Fibroblast of gingiva (primary cell): ENCODE data around the gene HEXB.

Experiments used
- DNase-seq: peaks from one replicate; pipeline ENCODE4 v3.0.0-alpha.2; 2011; ENCODE audit warnings: low read depth

Gene HEXB

GRCh38 chr5:74684900-74685851 is at the start of gene HEXB:
Gene HEXB (plus strand): TSS chr5:74685233. CDS start chr5:74685261, 28 bp downstream.
- peak; percentile 77 for DNase-seq

DNA sequence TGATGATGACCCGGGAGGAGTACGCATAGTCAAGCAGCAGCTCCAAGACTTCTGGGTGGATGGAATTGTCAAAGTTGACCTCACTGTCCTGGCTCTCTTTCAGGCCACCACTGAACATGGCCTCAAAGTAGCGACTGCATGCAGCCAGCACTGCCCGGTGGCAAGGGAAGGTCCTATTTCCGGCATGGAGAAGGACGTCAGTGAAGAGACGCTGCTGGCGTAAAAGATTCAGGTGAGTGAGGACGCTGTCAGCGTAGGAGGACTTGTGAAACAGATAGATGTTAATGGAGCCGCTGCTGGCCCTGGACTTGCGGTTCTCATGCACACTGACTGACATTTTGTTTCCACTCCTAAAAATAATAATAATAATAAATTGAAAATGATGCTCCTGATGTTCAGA is 48.9 kb upstream of the HEXB start:
- no peak for DNase-seq

DNA sequence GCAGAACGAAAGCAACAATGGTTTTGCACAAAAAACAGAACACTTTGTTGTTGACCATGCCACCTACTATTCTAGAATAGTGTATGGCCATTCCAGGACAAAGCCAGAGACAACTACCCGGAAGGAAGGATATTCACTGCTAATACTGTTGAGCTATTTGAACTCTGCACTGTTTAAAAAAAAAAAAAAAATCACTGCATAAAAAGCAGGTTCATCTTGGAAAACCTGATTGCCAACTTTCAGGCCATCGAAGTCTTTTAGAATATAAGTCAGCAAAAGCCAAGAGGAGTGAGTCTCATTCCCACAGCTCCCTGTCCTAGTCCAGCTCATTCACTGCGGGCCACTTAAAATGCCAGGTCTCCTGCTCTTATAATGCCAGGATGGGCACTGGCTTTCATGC is 48.5 kb upstream of the HEXB start:
- DNase-seq, result no peak

DNA sequence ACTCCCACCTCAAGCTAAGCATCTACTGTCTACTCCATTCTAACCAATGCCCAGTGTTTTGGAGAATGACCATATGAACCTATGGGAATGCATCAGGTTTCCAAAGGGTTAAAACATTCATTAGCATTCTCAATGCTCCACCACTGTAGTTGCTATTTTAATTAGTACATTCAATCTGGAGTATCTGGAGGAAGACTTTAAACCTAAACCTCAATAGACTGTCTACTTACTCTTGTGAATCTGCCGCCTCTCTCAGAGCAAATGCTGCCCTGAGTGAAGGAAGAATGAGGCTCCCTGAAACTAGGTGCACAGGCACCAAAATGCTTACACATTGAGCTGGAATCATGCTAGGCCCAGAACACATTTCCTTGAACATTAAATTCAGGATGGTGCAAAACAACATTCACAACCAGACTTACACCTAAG is 46.5 kb upstream of the HEXB start:
- DNase-seq, result no peak

DNA sequence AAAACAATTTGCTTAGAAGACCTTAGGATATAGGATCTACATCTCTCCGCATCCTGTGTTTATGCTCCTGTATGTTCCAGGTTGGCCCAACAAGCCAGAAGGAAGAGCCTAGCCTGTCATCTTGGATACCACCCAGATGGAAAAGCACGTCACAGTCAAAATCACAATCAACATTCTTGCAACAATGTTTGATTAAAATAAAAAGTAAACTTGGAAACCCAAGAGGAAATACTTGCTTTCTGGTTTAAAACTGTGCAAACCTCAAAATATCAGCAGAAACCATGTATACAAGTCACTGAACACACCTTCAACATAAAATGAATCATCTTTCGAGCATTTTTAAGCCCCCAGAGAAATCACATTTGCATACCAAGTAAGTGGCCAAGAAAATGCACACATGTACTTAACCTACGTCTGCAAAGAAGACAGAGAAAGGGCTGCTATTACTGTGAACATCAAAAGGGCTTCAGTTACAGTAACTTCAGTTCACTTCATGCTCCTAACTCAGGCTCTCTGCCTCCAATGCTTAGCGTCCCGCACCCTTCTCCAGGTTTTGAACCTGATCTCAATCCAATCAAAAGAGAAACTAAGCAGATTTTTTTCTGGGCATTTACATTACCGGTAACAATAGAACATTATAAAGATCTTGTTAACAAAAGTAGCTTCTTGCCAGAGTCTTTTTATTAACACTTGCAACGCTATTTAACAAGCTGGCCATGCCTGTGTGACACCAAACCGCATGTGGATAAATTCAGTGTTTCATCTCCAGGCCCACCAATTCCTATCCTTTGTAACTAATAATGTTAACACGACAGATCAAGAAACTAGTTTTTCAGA is 45.8 kb upstream of the HEXB start:
- DNase-seq, result peak; percentile 14

GRCh38 chr5:74639807-74640449 is 45.1 kb upstream of the HEXB start:
- DNase-seq, result peak; percentile 58

DNA sequence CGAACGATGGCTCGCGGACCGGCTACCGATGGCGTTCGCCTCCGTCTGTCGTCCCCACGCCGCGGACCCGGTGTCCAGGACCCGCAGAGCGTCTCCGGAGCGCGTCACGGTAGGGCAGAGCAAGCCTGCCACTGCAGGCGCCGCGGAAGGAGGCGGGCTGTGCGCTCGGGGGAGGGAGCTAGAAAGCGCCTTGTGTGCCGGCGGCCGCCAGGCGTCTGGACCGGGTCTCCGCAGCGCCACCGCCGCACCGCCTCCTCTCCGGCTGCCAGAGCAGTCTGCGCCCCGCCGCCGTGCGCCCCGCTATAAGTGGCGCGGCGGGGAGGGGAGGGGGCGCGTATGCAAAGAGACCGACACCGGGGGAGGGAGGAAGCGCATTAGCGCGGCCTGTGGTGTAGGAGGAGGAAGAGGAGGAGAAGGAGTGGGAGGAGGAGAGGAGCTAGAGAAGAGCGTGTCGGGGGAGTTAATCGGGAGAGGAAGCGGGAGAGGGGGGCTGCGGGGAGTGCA is 44.5 kb upstream of the HEXB start, which contains the start of gene ENC1:
ENC1 (minus strand) TSS at position 279 of the 504 bp plus-strand sequence. CDS start 4,243 bp downstream, outside the sequence.
- peak; percentile 89 for DNase-seq

- DNase-seq, result peak; percentile 67
Observed at GRCh38 chr5:74640954-74641734, 43.9 kb upstream of the HEXB start.

- DNase-seq, result peak; percentile 79
Observed at GRCh38 chr5:74641735-74642542, 43.1 kb upstream of the HEXB start.

GRCh38 chr5:74642543-74642863 is 42.5 kb upstream of the HEXB start:
- no peak for DNase-seq

DNA sequence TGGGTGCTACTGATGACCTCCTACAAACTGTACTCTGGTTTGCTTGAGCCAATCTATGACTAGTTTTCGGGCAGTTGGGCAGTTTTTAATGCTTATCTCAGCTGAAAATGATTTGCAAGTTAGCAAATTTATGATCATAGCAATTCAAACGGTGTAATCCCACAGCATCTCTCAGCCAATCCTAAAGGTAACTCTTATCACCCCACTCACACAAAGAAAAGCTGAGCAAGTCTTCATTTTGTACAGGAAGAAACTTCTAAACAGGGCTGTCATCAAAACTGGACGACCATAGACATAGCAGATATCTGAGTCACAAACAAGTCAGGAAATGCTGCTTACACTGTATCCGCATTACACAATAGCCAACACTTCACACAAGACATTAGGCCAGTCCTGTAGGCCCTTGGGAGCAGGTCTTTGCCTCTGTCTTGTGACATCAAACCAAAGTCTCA is 41.9 kb upstream of the HEXB start:
- DNase-seq, result peak; percentile 87

DNA sequence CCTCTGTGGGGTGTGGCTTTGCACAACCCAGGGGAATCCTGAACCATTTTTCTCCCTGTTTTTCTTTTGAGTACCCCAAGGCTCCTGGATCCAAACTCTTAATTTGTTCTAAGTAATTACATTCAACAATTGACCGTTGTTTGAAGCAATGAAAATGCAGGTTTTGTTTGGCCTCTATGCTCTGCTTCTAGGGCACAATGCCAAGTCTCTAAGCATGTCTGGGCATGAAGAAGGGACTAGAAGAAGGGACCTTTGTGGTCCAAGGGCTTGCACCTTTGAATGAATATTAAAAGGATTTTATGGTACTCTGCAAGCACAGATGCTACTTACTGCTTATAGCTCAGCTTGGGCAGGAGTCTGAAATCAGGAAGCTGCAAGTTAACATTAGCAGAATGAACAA is 37.9 kb upstream of the HEXB start:
- no peak for DNase-seq

DNA sequence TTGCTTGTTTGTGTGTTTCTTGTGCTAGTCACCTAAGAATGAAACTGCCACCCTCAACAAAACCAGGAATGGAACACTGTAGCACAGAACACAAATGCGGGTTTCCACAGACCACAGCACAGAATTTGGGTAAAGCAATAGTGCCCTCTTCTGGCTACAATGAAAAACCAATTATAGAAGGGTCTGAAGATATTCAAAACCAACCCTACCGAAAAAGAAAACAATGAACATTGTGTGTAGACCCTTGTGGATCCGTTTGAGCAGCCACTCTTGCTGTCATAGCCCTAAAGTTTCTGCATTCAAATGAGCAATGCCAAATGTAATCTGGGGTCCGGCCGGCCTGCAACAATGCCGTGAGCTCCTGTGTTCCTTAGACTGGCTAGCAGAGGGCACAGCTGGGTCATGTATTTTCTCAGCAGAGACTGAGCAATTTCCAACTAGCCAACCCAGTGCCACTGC is 36.2 kb upstream of the HEXB start:
- DNase-seq, result peak; percentile 55

DNA sequence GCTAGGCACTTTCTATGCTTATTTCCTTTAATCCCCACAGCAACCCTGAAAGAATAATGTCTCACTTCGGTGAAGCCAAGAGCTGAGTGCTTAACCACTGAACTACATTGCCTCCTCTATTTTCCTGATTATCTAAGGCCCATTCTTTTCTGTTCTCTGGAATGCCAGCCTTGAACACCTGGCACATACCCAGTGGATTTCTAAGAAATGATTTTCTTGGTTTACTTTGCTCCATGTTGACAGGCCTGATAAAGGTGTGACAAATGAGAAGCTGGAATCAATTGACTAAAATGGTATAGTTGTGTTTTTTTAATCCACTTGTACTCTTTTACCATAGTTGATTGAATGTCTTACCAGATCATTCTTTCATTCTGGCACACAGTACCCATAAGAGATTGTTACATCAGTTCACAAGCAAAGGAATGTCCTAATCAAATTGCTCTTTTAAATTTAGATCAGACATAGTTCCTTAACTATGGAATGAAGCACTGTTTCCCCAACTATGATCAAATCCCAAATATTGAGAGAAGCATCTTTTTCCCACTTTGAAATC is 35.5 kb upstream of the HEXB start:
- DNase-seq, result no peak

DNA sequence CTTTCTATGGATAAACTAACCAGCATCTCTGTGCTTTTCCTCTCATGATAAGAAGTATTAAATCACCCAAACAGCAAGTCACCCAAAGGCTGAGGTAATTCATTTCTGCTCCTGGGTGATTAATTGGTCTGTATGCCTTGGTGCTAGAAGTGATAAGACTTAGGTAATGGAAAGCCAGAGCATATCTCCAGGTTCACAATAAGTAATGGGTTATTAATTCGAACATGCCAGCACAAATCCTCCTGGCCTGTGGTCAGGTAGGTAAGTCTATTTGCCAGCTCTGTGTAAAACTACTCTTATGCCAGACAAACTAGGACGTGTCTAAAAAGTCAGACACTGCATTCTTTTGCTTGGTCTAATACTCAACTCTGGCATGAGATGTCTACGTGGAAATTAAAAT is 33.3 kb upstream of the HEXB start:
- no peak for DNase-seq

DNA sequence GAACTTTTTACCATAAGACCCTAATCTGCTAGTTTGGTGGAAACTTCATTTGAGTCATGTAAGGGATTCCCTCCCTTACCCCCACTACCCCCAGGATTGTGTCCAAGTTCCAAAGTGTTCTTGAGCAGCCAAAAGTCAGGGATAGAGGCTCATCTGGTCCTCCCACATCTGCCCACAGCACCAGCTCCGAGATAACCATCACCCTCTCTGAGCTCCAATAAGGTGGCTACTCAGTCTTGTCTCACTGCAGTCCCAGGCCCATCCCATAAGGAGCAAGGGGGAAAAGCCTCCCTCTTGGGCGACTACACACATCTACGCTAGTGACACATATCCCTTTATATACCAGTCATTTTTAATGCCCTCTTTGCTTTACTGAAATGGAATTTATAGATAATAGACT is 32.5 kb upstream of the HEXB start:
- DNase-seq, result no peak

GRCh38 chr5:74653991-74654390 is 31.0 kb upstream of the HEXB start:
- DNase-seq, result no peak

- no peak for DNase-seq
Observed at GRCh38 chr5:74655206-74655605, 29.8 kb upstream of the HEXB start.

- no peak for DNase-seq
Observed at GRCh38 chr5:74655716-74656115, 29.3 kb upstream of the HEXB start.

- no peak for DNase-seq
Observed at GRCh38 chr5:74657165-74657564, 27.9 kb upstream of the HEXB start.
